HG03521 (cell line): Measurements from ENCODE around the gene ITGB5.

Experiments
- ATAC-seq: cut with Tn5 transposase; IDR thresholded peaks from one replicate; pipeline ENCODE4 v1.9.1; 2021; ENCODE audit warnings: mild to moderate bottlenecking, moderate library complexity; ENCODE audit not compliant: unreplicated experiment

Gene ITGB5

DNA sequence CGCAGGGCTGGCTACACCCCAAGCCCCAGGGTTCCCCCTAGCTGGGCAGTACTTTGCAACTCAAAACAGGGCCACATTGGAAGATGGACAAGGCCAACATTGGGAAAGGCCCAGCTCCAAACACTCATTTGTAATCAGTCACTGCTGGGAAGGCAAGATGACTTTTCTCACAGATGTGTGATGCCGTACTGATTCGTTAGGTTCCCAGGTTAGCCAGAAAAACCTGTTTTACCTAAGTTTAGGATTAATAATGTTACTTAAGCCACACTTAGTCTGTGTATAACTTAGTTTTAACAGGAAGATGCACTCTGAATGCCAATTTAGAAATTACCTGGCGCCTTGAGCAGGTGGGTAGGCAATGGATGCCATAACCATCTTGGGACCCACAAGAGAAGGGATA lies 71.0 kb downstream of the ITGB5 start:
- ATAC-seq = no peak

DNA sequence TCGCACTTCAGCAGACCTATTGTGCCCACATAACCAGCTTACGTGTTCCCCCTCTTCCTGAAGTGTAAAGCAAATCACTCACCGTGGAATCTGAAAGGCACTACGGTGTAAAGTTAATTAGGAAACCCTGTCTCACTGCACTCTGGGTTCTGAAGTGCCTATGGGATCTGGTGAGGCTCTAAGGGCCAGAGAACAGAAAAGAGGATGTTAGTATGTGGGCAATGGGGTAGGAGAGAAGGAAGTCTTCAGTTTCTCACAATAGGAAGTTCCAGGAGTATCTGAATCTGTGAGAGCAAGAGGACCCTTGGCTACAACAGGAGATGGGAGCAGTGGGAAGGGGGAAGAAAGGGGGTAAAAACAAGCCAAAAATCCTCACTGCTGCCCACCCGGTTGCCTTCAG lies 71.4 kb downstream of the ITGB5 start:
- no peak for ATAC-seq

DNA sequence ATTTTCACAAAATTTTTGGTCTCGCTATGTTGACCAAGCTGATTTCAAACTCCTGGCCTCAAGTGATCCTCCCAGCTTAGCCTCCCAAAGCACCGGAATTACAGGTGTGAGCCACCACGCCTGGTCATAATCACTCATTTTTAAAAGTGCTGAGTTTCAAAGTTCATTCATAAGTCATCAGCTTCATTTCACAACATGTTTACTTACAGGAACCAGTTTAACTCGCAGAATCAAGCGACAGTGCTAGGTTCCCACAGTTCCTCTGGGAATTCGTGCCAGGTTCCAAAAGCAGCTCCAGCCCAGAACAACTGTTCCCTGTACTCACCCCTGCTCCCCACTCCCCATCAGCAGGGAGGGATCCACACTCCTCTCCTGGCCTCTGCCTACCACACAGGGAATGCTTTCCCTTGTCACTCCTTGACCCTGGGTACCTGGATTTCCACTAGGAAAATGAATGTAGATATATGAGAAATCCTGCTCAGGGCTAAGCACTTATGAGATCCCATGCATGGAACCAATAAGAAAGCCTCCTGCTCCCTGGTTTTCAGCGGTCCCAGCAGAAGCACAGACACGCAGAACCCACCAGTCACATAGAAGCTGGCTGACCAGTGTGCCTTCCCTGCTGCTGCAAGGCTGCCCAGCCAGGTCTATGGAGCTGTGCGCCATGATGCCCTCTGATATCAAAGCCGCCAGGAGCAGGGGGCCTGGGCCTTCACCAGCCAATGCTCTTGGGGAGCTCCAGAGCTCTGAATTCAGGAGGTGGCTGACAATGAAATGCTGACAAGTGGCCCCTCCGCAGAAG lies 72.3 kb downstream of the ITGB5 start:
- no peak for ATAC-seq

DNA sequence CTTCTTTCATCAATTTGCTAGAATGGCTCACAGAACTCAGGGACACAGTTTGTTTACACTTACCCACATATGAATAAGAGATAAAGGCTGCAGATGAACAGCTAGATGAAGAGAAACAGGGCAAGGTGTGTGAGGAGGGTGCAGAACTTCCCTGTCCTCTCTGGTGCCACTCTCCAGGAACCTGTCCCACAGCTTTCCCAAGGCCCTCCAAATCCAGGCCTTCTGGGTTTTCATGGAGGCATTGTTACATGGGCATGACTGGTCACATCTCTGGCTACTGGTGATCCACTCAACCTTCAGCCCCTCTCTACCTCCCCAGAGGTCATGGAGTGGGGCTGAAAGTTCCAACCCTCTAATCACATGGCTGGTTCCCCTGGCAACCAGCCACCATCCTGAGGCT lies 73.6 kb downstream of the ITGB5 start:
- ATAC-seq = no peak

DNA sequence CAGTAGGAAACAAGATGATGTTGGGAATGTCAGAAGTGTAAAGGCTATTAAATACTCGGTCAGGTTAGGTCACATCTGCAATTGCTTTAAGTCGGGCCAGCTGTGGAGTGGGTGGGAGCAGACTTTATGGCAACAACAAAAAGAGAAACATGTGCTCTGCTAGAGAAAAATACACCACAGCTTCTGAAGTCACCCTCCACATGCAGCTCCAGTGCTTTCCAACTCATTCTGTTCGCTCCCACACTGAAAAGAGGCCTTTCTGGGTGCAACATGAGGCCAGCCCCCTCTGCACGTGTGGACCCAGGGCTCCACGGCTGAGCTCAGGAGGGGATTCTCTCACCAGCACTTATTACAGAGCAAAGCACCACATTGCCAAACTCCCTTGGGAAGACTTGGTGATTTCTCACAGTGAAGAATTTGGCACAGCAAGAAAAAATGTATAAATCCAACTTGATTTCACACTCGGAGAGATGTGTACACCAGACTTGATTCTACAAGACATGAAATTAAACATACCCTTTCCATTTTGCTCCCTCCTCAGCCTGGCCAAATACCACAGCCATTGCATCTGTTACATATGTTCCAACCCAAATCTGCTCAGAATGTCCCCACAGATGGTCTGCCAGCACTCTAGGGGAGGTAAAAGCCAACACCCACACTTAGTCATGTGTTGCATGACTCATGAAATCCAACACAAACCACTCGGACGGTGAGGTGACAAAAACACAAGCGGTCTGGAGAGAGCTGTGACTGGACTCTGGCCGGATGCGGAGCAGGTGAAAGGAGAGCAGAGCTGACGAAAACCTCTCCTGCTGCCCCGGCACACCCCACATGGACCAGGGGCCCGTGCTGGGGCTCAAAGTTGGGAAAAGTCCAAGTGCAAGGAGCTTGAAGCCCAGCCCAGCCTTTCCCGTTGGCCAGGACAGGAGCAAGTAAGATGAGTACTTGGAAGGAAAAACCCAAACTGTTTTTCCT lies 74.6 kb downstream of the ITGB5 start:
- ATAC-seq = no peak

DNA sequence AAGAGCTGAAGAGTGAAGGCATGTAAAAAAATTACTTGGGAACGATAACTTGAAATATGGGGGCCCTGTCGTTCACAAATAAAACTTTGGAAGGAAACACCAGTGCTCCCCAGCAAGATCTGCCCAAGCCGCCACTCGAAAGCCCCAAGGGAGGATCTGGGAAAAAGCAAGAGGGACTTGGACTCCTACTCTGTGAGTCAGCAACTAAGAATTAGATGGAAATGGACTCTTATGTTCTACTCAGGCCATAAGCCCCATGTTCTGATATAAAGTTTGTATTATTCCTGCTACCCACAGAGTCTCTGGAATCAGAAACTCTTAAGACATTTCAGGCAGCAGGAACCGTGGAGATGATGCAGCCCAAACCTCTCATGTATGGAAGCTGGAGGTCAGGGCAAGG lies 75.7 kb downstream of the ITGB5 start:
- ATAC-seq = no peak

DNA sequence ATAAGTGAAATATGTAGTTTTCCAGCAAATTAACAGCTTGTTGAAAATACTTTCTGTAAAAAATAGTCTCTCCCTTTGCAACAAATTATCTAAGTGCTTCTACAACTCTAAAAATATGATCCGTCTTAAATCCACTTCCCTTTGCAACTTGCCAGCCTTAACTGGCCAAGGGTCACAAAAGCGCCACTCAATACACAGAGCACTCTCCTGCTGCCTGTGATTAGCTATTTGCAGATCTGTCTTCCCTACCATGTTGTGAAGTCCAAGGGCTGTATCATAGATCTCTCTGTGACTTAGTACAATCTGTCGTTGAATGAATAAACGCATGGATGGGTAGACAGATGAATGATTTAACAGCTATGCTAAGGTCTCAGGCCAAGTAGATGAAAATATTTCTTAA lies 76.2 kb downstream of the ITGB5 start:
- ATAC-seq = no peak

DNA sequence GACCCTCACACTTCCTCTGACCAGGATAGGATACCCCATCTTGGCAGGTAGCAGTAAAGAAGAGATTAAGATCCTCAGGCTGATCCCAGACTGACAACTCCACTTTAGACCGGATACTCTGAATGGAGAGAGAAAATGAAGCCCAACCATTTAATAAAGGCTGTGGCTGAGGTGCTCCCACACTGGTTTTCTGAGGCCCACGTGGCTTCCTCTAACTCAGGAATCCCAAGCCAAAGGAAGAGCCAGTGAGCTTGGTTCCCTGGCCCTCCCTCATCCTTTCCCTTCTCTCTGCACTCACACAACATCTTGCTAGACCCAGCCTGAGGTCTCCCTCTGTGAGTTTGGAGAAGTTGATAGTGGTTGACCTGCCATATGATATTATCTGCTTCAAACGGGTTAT lies 78.1 kb downstream of the ITGB5 start:
- no peak for ATAC-seq

DNA sequence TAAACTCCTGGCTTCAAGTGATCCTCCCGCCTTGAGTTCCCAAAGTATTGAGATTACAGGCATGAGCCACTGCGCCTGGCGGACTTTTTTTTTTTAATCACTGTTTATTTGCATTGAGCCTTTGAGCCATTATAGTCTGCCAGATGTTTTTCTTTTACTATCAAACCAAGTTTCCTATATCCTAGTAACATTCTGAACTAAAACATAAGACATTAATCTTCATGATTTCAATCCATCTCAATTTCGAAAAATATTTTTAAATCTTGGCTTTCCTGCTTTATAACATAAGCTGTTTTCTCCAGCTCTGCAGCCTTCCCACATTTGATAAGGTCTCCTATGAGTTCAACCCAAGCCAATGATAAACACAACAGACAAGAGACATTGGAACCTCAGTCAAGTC lies 81.5 kb downstream of the ITGB5 start:
- no peak for ATAC-seq

DNA sequence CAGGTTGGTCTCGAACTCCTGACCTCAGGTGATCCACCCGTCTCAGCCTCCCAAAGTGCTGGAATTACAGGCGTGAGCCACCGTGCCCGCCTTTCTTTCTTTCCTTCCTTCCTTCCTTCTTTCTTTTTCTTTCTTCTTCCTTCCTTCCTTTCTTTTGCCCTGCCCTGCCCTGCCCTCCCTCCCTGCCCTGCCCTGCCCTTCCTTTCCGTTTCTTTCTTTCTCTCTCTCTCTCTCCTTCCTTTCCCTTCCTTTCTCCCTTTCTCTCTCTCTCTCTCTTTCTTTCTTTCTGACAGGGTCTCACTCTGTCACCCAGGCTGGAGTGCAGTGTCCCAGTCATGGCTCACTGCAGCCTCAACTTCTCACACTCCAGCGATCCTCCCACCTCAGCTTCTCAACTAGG lies 82.3 kb downstream of the ITGB5 start:
- no peak for ATAC-seq

DNA sequence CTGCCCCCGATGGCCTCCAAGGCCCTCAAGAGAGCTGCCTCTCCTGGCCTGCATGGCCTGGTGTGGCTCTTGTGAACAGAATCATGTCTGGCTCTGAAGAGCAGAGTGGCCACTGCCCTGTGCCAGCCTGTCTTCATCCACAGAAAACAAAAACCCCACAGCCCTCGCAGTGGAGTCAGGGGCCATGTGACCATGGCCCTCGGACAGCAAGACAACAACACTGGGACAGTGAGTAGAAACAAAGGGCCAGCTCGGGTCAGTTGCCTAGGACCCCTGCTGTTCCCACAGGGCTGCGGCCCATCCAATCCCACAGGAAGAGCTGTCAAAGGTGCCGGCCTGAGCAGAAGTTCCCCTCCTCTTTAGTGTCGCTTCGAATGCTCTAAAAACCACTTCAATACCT lies 84.5 kb downstream of the ITGB5 start:
- no peak for ATAC-seq

DNA sequence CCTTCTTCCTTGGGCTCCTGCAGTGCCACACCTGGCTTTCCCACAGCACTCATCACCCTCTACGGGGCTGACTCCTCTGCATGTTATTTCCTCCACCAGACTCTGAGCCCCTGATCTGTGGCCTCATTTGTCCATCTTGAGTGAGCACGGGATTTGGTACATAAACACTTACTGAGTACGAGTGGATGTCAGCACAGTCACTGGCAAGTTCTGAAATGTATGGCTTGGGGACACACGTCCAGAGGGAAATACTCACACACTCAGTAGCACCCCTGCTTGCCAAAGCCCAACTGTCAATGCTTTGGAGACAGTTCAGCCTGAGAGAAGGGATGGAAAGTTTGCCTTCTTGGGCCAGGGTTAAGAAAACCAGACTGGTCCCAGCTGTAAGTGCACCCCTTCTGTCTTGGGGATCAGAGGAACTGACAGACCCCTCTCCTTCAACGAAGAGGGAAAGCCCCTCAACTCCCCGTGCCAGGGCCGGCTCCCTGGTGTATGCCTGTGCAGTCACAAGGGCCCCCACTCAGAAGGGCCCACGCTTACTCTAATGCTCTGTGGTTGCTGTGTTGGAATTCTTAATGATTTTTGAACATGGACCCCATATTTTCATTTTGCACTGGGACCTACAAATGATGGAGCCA lies 85.0 kb downstream of the ITGB5 start:
- ATAC-seq = no peak

DNA sequence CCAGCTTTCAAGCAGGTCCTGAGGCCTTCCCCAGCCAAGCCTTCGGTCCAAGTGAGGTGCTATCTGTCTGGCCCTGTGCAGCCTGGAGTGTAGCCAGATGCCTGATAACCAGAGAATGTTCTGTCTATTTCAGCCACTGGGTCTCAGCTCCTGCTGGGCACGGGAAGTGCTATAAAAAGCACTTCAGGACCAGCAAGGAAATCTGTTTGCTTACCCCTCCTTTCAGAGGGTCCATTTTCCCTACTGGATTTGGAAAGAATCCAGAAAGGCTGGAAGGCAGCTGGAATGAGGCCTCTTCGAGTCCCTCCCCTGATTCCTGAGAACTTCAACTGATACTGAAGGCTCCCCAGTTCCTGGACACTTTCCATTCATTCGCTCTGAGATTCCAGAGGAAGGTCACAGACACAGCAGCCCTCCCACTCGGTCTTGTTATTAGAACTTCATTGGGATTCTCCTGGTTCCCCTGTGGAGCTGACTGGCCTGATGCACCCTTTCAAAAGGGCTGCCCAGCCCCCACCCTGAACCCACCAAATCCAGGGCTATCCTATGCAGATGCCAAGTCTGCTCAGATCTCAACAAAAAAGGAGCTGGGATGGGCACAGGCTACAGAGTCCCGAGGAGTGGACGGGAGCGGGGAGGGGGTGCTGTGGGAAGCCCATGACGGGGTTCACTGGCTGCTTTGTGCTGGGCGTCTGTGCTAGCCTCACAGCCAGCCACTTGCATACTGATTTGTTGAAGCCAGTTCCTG lies 86.5 kb downstream of the ITGB5 start:
- no peak for ATAC-seq

DNA sequence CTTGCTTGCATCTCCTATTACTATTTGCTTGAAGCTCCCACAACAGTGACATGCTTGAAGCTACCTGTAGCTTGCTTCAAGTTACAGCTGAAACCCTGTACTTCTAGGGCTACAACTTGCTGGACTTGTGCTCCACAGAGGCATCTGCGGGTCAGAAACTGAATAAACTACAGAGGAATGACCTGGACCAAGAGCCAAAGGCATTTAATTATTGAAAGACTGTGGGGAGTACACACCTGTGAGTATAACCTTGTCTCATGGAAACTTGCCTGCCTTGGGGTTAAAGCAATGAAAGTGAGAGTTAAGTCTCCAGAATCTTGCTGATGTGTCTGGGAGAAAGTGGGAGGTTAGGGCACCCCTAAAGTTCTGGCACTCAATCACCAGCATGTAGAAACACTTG lies 87.1 kb downstream of the ITGB5 start:
- no peak for ATAC-seq

DNA sequence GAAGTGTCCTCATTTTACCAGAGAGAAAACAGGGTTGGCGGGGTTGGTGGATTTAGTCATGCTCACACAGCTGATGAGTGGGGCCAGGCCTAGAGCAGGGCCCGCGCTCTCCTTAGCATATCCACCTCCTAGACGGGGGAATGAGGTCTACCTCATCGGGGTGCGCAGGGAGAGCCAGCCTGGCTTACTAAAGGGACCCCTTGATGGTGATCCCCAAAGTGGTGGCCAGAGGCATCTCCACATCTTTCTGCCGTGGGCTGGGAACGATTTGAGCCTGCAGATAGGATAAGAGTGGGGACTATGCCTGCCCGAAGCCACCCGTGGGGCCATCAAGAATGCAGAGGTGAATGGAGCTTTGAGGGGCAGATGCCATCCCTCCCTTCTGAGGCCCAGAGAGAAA lies 87.5 kb downstream of the ITGB5 start:
- no peak for ATAC-seq

DNA sequence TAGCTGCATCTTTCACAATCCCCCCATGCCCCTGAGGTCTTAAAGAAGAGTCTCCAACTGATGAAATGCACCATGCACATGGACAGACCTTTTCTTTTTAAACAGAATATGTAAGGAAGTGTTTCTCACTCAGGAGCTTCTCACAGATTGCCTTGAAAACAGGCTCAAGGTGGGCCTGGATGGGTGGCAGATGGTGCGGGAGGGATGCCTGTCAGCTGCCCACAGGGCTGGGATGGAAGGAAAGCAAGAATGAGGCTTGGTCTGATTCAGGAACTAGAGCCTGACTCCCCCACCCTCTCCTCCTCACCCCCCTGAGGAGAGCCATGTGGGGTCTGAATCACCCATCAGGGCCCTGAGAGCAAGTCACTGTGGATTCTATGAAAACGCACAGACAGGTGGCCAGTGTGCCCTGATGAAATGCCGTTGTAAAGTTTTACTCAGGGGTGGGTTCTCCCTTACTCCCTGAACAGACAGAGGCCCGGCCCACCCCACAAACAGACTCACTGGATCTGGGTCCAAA lies 89.7 kb downstream of the ITGB5 start:
- ATAC-seq = no peak

DNA sequence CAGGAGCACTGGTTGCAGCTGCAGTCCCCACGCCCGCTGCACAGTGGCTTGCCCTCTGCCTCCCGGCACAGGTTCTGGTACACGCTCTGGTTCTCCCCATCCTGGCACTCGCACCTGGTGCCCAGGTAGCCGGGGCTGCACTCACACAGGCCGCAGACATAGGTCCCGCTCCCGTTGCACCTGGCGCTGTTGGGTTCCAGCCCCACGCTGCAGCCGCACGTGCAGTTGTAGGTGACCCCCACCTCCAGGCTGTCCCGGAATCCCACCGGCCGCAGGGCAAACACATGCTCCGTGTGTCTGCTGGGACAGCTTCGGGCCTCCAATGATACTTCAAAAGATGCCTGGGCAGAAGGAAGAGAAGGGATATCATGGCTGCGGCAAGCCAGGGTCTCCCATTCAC lies 90.7 kb downstream of the ITGB5 start:
- no peak for ATAC-seq

DNA sequence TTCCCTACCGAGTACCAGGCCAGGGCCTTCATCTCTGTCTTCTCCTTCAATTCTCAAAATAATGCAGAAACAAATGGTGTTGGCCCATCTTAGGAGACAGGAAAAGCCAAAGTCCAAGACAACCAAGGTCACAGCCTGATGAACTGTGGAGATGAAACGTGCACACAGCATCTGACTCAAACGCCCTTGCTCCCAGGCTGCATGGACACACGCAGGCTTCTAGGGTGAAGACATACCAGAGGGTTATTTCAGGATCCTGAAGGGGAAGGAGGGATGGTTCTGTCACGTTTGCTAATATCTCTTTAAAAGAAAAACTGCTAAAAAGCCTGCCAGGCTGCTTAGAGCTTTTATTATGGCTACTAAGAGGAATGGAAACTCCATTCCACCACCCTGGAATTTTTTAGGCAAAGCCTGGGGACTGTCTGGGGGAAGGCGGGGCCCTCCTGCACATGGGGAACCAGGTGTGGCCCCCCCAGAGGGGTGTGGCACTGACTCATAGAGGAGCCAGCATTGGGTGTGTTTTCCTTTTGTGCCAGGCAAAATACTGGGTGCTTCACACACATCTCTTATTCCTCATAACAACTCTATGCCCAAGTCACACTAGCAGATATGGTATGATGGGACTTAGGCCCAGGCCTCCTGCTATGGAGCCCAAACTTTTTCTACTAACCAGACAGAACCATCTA lies 94.0 kb downstream of the ITGB5 start:
- ATAC-seq = no peak

DNA sequence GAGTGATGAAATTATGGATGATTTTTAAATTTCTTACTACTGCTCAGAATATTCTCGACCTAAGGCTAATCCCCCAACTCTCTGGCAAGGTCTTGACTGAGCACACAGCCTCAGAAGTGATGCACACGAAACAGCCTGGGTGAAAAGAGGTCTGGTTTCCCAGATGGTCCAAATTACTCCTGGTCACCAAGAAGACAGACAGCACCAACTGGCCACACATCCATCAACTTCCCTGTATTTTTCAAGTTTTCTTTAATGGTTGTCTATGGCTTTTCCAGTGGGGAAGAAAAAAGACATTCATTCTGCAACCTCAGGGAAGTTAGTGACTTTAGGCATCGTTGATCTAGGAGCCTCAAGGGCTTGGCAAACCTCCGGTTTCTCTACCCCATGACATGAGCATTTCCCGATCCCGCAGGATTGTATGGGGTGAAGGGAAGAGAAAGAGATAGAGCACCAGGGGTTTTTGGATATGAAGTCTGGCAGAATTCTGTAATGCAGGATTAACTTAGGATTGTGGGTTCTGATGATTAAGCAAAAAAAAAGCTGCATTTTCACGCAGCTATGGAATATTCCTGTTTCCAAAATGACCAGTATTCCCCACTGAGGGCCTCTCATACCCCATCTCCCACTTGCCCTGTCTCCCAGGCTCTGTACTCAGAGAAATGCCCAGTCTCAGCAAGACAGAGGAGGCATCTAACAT lies 94.7 kb downstream of the ITGB5 start:
- no peak for ATAC-seq
